Thoracic aorta (tissue), 2 donors: ENCODE measurements around the gene STK32B. TPM values are rescaled to one million over a fixed set of nuclear protein-coding genes. Genes with fewer than 3 reads are reported as not detected.

Experiments
- ATAC-seq: fragments of 150-250 bp; one replicate; pipeline ENCODE4 v1.8.0; 2017; ENCODE audit warnings: low read depth; ENCODE audit not compliant: insufficient number of reproducible peaks, low FRiP score
- DNase-seq: peaks from one replicate; pipeline ENCODE4 v3.0.0-alpha.2; 2020; ENCODE audit warnings: low spot score
- H3K27ac ChIP-seq, 2 donors: fragments of 200-600 bp; sonication (generic); 1 replicate in 1 of 2; 2 replicates in 1 of 2; pipeline ENCODE4 v1.5.1; 2016; ENCODE audit warnings: mild to moderate bottlenecking in 2 of 2, moderate library complexity in 2 of 2
- H3K27me3 ChIP-seq: fragments of 200-600 bp; sonication (generic); replicated peaks from 2 replicates; pipeline ENCODE4 v1.6.0; 2016; ENCODE audit warnings: mild to moderate bottlenecking; ENCODE audit not compliant: insufficient read depth
- H3K36me3 ChIP-seq: fragments of 200-600 bp; sonication (generic); one replicate; pipeline ENCODE4 v1.5.1; 2016
- H3K4me1 ChIP-seq, 2 donors: fragments of 200-600 bp; sonication (generic); 1 replicate in 1 of 2; 2 replicates in 1 of 2; pipeline versions ENCODE4 v1.5.1 to v1.6.0; 2016; ENCODE audit warnings: low read depth in 2 of 2, mild to moderate bottlenecking in 1 of 2; ENCODE audit not compliant: control insufficient read depth in 1 of 2
- H3K4me3 ChIP-seq: fragments of 200-600 bp; sonication (generic); 2 replicates; pipeline ENCODE4 v1.5.1; 2016; ENCODE audit warnings: mild to moderate bottlenecking
- H3K9me3 ChIP-seq: fragments of 200-600 bp; sonication (generic); 2 replicates; pipeline ENCODE4 v1.5.1; 2016
- CTCF ChIP-seq: fragments of 200-600 bp; sonication (generic); IDR thresholded peaks from one replicate; pipeline ENCODE4 v1.5.1; 2019; ENCODE audit warnings: antibody characterized with exemption
- total RNA-seq, 2 donors: library from RNA; depleted of rRNA; stranded (reverse); fragments of >200 nt; gene quantifications; one replicate each; pipeline versions ENCODE4 v1.1.0 to v1.2.3, GENCODE V29; 2016

The STK32B gene
- total RNA-seq, 2 donors from 2014 or later, result 4.5 to 7.0 TPM

GRCh38 chr4:5330339-5330989, 279.2 kb downstream of the STK32B start:
- H3K4me1 ChIP-seq, result no peaks in the 10 kb centered on the region
- H3K27ac ChIP-seq, result no peak overlapping the region
- H3K4me3 ChIP-seq, result no peak overlapping the region
- peaks cover 3% of the 10 kb centered on the region for H3K9me3 ChIP-seq
- TF ChIP-seq CTCF, result no peak
- DNase-seq (no peak), ATAC-seq (no peak)
- H3K27me3 ChIP-seq, result no peaks in the 10 kb centered on the region
- no peaks in the 10 kb centered on the region for H3K36me3 ChIP-seq

- no peak overlapping the region for H3K27ac ChIP-seq
- no peaks in the 10 kb centered on the region for H3K27me3 ChIP-seq
- TF ChIP-seq CTCF, result no peak
- H3K4me1 ChIP-seq, result no peaks in the 10 kb centered on the region
- H3K36me3 ChIP-seq, result no peaks in the 10 kb centered on the region
- H3K4me3 ChIP-seq, result no peak overlapping the region
- ATAC-seq (no peak), DNase-seq (no peak)
- H3K9me3 ChIP-seq, result no peaks in the 10 kb centered on the region
Observed at GRCh38 chr4:5337731-5338130, 286.5 kb downstream of the STK32B start.

- ATAC-seq, result no peak
- Histone ChIP-seq H3K27me3 (no peaks in the 10 kb centered on the region), H3K4me3 (no peak overlapping the region), H3K36me3 (no peaks in the 10 kb centered on the region), H3K9me3 (no peaks in the 10 kb centered on the region), H3K27ac (no peak overlapping the region), H3K4me1 (no peaks in the 10 kb centered on the region)
- DNase-seq, result no peak
- TF ChIP-seq CTCF, result no peak
Observed at GRCh38 chr4:5338531-5338930, 287.3 kb downstream of the STK32B start.

GRCh38 chr4:5340991-5341451, 289.7 kb downstream of the STK32B start:
- DNase-seq, result no peak
- ATAC-seq, result no peak
- Histone ChIP-seq H3K9me3 (no peaks in the 10 kb centered on the region), H3K4me1 (no peaks in the 10 kb centered on the region), H3K36me3 (no peaks in the 10 kb centered on the region), H3K4me3 (no peak overlapping the region), H3K27me3 (no peaks in the 10 kb centered on the region), H3K27ac (no peak overlapping the region)
- no peak for TF ChIP-seq CTCF

GRCh38 chr4:5341526-5341925, 290.2 kb downstream of the STK32B start:
- ATAC-seq (no peak), DNase-seq (no peak)
- no peak for TF ChIP-seq CTCF
- Histone ChIP-seq H3K27me3 (no peaks in the 10 kb centered on the region), H3K9me3 (no peaks in the 10 kb centered on the region), H3K27ac (no peak overlapping the region), H3K4me1 (no peaks in the 10 kb centered on the region), H3K4me3 (no peak overlapping the region), H3K36me3 (no peaks in the 10 kb centered on the region)
